Stimulated activated effector memory CD8-positive, alpha-beta T cell treated with anti-CD3 and anti-CD28 coated beads, Interleukin-12 subunit alpha, Interleukin-12 subunit beta, amount 100 ng/mL, for 72 hours (primary cell): ENCODE measurements around the gene RC3H2.
"Not testable (repeated sequence)": the region's sequence is repeated elsewhere in the genome, so short reads cannot be mapped to it uniquely, and the experiment has no call there.

Experiments
- ATAC-seq: fragments of 150-1000 bp; cut with Tn5 transposase; 2 replicates; pipeline ENCODE4 v1.10.0; 2021
- DNase-seq, 2 donors: peaks; one replicate each; pipeline ENCODE4 v3.0.0; 2021 to 2022; ENCODE audit warnings: low spot score in 2 of 2
- H3K27ac Mint-ChIP-seq: one replicate; pipeline ENCODE4 v1.8.0; 2022; ENCODE audit warnings: mild to moderate bottlenecking, mixed read lengths
- H3K36me3 Mint-ChIP-seq: one replicate; pipeline ENCODE4 v1.8.0; 2022; ENCODE audit warnings: mild to moderate bottlenecking, mixed read lengths
- H3K4me1 Mint-ChIP-seq: one replicate; pipeline ENCODE4 v1.8.0; 2022; ENCODE audit warnings: mixed read lengths
- H3K4me3 Mint-ChIP-seq: one replicate; pipeline ENCODE4 v1.8.0; 2022; ENCODE audit warnings: mild to moderate bottlenecking, mixed read lengths
- H3K9me3 Mint-ChIP-seq: one replicate; pipeline ENCODE4 v1.8.0; 2022; ENCODE audit warnings: mixed read lengths

Gene RC3H2

DNA sequence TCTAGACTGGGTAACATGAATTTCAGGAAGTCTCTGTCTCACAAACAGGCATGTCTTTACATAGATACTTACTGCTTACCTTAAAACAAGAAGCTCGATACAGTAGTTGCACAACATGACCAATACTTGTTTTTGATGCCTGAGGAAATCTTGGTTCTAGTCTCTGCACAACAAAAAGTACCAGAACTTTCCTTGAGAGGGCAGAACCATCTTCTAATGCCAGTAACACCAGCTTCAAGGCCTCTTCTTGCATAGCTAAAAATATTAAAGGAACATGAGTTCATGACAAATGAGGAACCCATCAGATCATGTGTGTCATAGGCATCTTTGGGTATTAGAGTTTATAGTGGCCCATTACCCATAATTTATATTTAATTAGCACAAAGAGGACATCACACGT lies 22.0 kb downstream of the RC3H2 start:
- peak overlapping the region; percentile 78 for H3K27ac Mint-ChIP-seq
- ATAC-seq (no peak), DNase-seq (no peak)
- H3K4me1 Mint-ChIP-seq: no peaks in the 10 kb centered on the region
- peaks cover 98% of the 10 kb centered on the region for H3K36me3 Mint-ChIP-seq
- H3K4me3 Mint-ChIP-seq: no peak overlapping the region
- H3K9me3 Mint-ChIP-seq: no peaks in the 10 kb centered on the region

- Mint-ChIP-seq H3K9me3 (no peaks in the 10 kb centered on the region), H3K4me1 (no peaks in the 10 kb centered on the region), H3K36me3 (peaks cover 98% of the 10 kb centered on the region), H3K27ac (no peak overlapping the region), H3K4me3 (no peak overlapping the region)
- DNase-seq (no peak), ATAC-seq (no peak)
Observed at GRCh38 chr9:122879443-122879842, 25.7 kb downstream of the RC3H2 start.

- Mint-ChIP-seq H3K4me3 (no peak overlapping the region), H3K36me3 (peaks cover 100% of the 10 kb centered on the region), H3K4me1 (no peaks in the 10 kb centered on the region), H3K27ac (peak overlapping the region; percentile 2), H3K9me3 (no peaks in the 10 kb centered on the region)
- no peak for DNase-seq
- ATAC-seq: no peak
Observed at GRCh38 chr9:122875523-122875922, 29.6 kb downstream of the RC3H2 start.

- DNase-seq, H3K9me3 Mint-ChIP-seq, H3K27ac Mint-ChIP-seq, H3K4me1 Mint-ChIP-seq, ATAC-seq, H3K4me3 Mint-ChIP-seq: not testable (repeated sequence)
- H3K36me3 Mint-ChIP-seq: peaks cover 80% of the 10 kb centered on the region
Observed at GRCh38 chr9:122867276-122867675, 37.9 kb downstream of the RC3H2 start.

GRCh38 chr9:122866079-122866478 lies 39.1 kb downstream of the RC3H2 start:
- H3K9me3 Mint-ChIP-seq: no peaks in the 10 kb centered on the region
- no peaks in the 10 kb centered on the region for H3K4me1 Mint-ChIP-seq
- H3K4me3 Mint-ChIP-seq: no peak overlapping the region
- H3K27ac Mint-ChIP-seq: no peak overlapping the region
- ATAC-seq: no peak
- H3K36me3 Mint-ChIP-seq: peaks cover 80% of the 10 kb centered on the region
- DNase-seq: no peak

- Mint-ChIP-seq H3K36me3 (peaks cover 80% of the 10 kb centered on the region), H3K4me1 (no peaks in the 10 kb centered on the region), H3K27ac (peak overlapping the region; percentile 1), H3K9me3 (no peaks in the 10 kb centered on the region), H3K4me3 (no peak overlapping the region)
- ATAC-seq (no peak), DNase-seq (no peak)
Observed at GRCh38 chr9:122865300-122865699, 39.9 kb downstream of the RC3H2 start.

- Mint-ChIP-seq H3K9me3 (no peaks in the 10 kb centered on the region), H3K36me3 (peaks cover 82% of the 10 kb centered on the region), H3K4me1 (peaks cover 5% of the 10 kb centered on the region), H3K4me3 (no peak overlapping the region), H3K27ac (no peak overlapping the region)
- ATAC-seq: no peak
- no peak for DNase-seq
Observed at GRCh38 chr9:122863407-122863806, 41.8 kb downstream of the RC3H2 start.

DNA sequence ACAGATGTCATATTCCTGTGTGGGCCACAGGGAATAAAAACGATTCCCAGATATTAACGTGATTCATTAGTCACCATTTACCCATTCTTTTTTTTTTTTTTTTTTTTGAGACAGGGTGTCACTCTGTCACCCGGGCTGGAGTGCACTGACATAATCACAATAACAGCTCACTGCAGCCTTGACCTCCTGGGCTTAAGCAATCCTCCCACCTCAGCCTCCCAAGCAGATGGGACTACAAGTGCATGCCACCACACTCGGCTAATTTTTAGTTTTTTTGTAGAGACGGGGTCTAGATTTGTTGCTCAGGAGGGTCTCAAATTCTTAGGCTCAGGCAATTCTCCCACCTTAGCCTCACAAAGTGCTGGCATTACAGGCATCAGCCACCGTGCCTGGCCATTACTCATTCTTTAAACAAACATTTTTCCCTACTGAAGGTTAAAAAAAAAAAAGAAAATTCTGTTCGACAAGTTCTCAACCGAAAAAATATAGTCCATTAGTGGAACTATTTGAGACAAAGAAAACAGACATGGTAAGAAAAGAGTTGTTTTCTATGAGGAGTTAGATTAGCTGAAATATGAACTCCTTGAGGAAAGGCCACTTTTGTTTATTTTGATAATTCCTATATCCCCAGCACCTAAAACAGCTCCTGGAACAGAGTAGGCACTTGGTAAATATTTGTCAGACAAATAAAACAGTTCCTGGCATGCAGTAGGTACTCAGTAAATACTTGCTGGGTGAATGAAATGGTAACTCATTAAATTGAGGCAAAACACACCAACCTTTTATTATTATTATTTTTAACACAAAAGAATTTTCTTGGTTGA lies 44.6 kb downstream of the RC3H2 start:
- no peaks in the 10 kb centered on the region for H3K9me3 Mint-ChIP-seq
- ATAC-seq (no peak), DNase-seq (no peak)
- peaks cover 6% of the 10 kb centered on the region for H3K4me1 Mint-ChIP-seq
- peaks cover 100% of the 10 kb centered on the region for H3K36me3 Mint-ChIP-seq
- peak overlapping the region; percentile 26 for H3K27ac Mint-ChIP-seq
- H3K4me3 Mint-ChIP-seq: no peak overlapping the region

GRCh38 chr9:122857815-122858214 lies 47.3 kb downstream of the RC3H2 start:
- DNase-seq (no peak), ATAC-seq (no peak)
- Mint-ChIP-seq H3K9me3 (no peaks in the 10 kb centered on the region), H3K4me3 (no peak overlapping the region), H3K4me1 (peaks cover 6% of the 10 kb centered on the region), H3K36me3 (peaks cover 99% of the 10 kb centered on the region), H3K27ac (no peak overlapping the region)

- ATAC-seq, H3K4me1 Mint-ChIP-seq, H3K9me3 Mint-ChIP-seq, H3K4me3 Mint-ChIP-seq, H3K27ac Mint-ChIP-seq: not testable (repeated sequence)
- peaks cover 92% of the 10 kb centered on the region for H3K36me3 Mint-ChIP-seq
- peak in 1 of 2 donors; percentile 17 for DNase-seq
Observed at GRCh38 chr9:122852085-122852786, 52.9 kb downstream of the RC3H2 start.

DNA sequence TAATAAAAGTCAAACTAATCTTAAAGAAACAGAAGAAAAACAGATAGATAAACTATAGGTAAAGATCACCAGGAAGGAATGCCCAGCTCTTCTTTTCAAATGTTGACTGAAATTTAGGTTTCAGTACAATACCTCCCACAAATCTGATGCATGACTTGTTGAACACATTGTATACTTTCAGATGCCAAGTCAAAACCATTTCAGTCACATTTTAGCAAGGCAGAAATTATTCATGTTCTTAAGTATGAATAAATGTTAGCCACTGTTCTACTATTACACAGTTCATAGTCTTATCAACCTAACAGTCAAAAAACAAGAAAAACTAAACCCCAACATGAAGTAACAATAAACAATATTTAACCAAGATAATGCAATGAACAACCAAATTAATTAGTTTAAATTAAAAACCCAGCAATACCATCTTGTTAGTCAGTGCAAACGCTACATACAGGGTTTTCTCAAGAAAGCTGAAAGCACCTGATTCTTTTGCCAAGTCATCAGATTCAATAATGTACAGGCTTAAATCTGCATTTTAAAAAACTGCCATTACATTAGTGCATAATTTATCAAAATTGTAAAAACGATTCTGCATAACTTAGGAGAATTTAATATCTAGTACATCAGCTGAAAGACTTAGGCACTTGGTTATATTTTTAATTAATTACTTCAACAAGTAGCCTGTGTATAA lies 56.8 kb downstream of the RC3H2 start:
- ATAC-seq (peak; percentile 71), DNase-seq (no peak)
- Mint-ChIP-seq H3K36me3 (peaks cover 70% of the 10 kb centered on the region), H3K4me3 (no peak overlapping the region), H3K4me1 (peaks cover 9% of the 10 kb centered on the region), H3K9me3 (no peaks in the 10 kb centered on the region), H3K27ac (peak overlapping the region; percentile 29)

DNA sequence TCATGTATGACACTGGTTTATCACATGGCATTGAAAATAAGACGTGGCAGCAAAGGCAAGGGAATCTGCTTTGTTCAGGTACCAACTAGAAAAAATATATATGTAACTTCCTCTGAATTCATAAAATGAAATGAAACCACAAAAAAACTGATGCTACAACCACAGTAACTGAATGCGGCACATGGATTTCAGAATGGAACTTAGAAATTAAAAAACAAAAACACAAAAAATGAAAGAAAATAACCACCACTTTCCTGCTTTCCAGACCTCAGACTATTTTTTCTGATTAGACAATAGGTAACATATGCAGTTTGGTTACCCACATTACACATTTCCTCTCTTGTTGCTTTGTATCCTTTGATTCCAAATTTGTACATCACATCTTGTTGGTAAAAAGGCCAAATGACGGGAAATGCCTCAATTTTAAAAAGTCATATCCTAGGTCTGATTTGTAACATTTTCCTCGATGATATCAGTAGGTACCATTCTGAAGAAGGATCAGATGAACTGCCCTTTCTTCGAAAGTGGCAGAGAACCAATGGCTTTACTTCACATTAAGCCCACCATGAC lies 58.7 kb downstream of the RC3H2 start:
- Mint-ChIP-seq H3K4me3 (no peak overlapping the region), H3K27ac (peak overlapping the region; percentile 23), H3K36me3 (peaks cover 58% of the 10 kb centered on the region), H3K4me1 (peaks cover 9% of the 10 kb centered on the region), H3K9me3 (no peaks in the 10 kb centered on the region)
- DNase-seq: no peak
- no peak for ATAC-seq

- Mint-ChIP-seq H3K4me1 (peaks cover 9% of the 10 kb centered on the region), H3K4me3 (no peak overlapping the region), H3K9me3 (no peaks in the 10 kb centered on the region), H3K36me3 (peaks cover 45% of the 10 kb centered on the region), H3K27ac (no peak overlapping the region)
- DNase-seq (no peak), ATAC-seq (no peak)
Observed at GRCh38 chr9:122845116-122845515, 60.0 kb downstream of the RC3H2 start.

- H3K27ac Mint-ChIP-seq: no peak overlapping the region
- no peak for DNase-seq
- peaks cover 9% of the 10 kb centered on the region for H3K4me1 Mint-ChIP-seq
- no peaks in the 10 kb centered on the region for H3K9me3 Mint-ChIP-seq
- no peak for ATAC-seq
- peaks cover 35% of the 10 kb centered on the region for H3K36me3 Mint-ChIP-seq
- H3K4me3 Mint-ChIP-seq: no peak overlapping the region
Observed at GRCh38 chr9:122844137-122844536, 61.0 kb downstream of the RC3H2 start.

- Mint-ChIP-seq H3K4me1 (peaks cover 8% of the 10 kb centered on the region), H3K9me3 (no peaks in the 10 kb centered on the region), H3K36me3 (peaks cover 11% of the 10 kb centered on the region), H3K27ac (no peak overlapping the region), H3K4me3 (no peak overlapping the region)
- ATAC-seq (no peak), DNase-seq (no peak)
Observed at GRCh38 chr9:122841501-122841900, 63.7 kb downstream of the RC3H2 start.
